Adrenal gland (tissue), 5 donors: ENCODE measurements around the gene CEP72.

ENCODE experiments used
- POLR2A ChIP-seq, 2 donors: fragments of 450-650 bp; IDR thresholded peaks; one replicate each; pipeline ENCODE4 v1.6.1; 2017; ENCODE audit warnings: antibody characterized with exemption in 2 of 2, mild to moderate bottlenecking in 2 of 2, moderate library complexity in 1 of 2
- TF ChIP-seq, protein P1 (sequence below), 6 experiments: fragments of 450-650 bp in 4 of 6; fragments of 200-600 bp in 2 of 6; sonication (generic) in 1 of 6; IDR thresholded peaks; 1 replicate in 5 of 6; 2 replicates in 1 of 6; pipeline versions ENCODE4 v1.5.1 to v1.8.0; 2016 to 2021; ENCODE audit warnings: antibody characterized with exemption in 6 of 6, mild to moderate bottlenecking in 2 of 6, moderate library complexity in 1 of 6
- donor health status: DM: no; HTN: no; CAD: no.

DNA sequence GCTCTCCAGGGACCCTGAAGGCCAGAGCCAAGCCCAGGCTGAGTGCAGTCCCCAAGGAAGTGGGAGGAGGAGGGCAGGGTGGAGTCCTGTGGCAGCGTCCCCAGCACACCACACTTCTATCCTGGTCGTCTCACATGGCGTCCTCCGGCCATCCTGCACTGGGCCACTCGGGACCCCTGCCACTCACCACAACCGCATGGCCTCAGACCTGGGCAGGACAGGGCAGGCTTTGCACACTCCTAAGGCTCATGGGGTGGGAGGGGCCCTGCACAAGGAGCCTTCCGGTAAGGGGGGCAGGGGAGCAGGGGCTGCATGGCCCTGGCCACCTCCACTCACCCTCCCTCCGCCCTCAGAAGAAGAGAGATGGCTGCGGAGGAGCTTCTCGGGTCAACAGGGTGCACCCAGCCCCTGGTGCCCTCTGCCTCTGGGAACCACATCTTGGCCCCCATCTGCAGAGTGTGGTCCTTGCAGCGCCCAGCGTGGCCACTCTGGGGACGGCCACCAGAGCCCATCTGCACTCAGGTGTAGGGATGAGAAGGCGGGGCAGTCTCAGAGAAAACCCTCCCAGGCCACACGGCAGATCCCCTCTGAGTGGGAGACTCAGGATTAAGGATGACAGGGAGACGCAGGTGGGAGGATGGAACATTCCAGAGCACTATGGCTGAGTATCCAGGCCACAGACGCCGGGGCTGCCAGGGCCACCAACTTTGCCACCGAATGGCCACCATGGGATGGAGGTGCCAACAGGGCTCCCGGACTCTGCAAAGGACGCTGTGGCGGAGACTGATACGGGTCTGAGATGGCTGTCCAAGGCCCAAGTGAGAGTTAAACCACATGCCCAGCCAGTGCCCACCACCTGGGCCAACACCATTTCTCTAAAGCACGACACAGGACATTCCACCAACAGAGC lies 73.4 kb downstream of the CEP72 start:
- TF ChIP-seq POLR2A (IDR thresholded peaks at IDR 0.05): no peak
- TF ChIP-seq, protein P1, sequence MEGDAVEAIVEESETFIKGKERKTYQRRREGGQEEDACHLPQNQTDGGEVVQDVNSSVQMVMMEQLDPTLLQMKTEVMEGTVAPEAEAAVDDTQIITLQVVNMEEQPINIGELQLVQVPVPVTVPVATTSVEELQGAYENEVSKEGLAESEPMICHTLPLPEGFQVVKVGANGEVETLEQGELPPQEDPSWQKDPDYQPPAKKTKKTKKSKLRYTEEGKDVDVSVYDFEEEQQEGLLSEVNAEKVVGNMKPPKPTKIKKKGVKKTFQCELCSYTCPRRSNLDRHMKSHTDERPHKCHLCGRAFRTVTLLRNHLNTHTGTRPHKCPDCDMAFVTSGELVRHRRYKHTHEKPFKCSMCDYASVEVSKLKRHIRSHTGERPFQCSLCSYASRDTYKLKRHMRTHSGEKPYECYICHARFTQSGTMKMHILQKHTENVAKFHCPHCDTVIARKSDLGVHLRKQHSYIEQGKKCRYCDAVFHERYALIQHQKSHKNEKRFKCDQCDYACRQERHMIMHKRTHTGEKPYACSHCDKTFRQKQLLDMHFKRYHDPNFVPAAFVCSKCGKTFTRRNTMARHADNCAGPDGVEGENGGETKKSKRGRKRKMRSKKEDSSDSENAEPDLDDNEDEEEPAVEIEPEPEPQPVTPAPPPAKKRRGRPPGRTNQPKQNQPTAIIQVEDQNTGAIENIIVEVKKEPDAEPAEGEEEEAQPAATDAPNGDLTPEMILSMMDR (IDR thresholded peaks at IDR 0.05): no peak
